Umbilical cord (tissue), 2 donors: ENCODE data around the gene ING3. TPM values are rescaled to one million over a fixed set of nuclear protein-coding genes. Genes with fewer than 3 reads are reported as not detected.
A peak's percentile ranks its signal among the peaks of the same experiment; 100 is the strongest.

Experiments used
- DNase-seq: peaks from one replicate; pipeline ENCODE4 v3.0.0-alpha.2; 2015; ENCODE audit warnings: low spot score
- total RNA-seq: library from RNA; depleted of rRNA; stranded (reverse); fragments of >200 nt; gene quantifications from one replicate; pipeline ENCODE4 v1.2.3, GENCODE V29; 2014; ENCODE audit warnings: low replicate concordance; ENCODE audit not compliant: insufficient read depth

Gene ING3
- total RNA-seq, 1 donor from 2014 or later: 44.1 TPM

DNA sequence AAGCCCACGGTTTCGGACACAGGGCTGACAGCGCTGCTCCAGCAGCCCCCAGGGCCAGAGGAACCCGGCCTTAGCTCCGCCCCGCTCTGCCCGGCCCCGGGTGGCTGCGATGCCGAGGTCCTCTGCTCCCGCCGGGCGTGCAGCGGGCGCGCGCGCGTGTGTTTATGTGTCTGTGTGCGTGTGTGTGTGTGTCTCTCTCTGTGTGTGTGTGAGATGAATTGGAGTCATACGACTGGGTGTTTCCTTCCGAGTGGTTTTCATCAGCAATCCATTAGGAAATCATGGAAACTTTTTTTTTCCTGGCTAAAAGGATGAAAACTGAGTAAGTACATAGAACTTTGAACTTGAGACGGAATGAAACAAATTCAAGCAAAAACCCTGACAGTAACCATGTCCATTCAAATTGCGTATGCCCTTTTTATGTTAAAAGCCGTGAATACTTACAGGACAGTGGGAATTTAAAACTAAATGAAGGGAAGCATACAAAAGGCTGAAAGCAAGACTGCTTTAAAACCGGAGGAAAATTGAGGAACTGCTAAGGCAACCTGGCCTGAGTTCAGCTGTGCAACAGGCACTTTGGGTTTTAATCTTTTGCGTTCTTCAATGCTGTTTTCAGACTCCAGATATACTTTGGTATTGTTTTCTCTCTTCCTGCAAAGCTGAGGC, 38.1 kb downstream of the ING3 start, which contains the start of gene CPED1:
Gene CPED1 (plus strand): TSS at position 121 of the 666 bp plus-strand sequence. CDS start 911 bp downstream, outside the sequence.
- DNase-seq: peak; percentile 93

DNA sequence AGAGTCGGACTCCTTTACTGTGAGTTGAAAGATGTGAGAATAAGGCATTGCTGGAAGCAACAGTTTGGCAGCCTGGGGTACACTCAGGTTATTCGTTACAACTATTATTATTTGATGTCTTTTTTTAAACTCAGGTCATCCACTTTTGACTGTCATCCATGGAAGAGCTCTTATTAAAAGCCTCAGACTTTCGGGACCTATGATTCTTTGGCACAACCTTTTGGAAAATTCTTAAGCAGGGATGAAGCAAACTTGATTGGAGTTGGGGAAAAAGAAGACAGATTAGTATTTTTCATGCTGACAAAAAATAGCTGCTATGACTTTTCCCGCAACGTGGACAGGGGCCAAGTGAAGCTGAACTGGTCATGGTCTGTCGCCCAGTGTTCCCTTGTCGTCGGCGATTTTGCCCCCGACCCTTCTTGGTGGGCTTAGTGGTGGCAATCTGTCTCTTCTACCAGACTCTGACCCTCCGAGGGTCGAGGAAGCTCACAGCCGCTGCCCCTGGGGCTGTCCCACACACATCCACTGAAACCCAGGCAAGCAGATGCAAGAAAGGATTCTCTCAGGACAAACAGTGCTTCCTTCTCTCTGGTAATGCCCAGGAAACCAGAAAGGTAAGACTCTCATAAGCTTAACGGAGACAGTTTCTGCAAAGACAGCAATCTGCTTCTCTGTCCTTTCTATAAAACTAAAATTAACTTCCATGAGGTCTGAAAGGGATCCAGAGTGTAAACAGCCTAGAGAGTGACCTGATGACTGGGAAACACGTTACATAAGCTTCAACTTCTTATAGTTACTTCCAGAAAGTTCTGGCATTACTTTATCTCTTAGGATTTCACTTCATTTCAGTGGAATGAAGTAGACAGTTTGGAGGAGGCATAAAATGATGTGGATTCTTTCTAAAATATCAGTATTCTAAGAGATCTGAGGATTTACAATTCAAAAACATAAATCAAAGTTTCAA, 39.0 kb downstream of the ING3 start:
- peak; percentile 67 for DNase-seq

DNA sequence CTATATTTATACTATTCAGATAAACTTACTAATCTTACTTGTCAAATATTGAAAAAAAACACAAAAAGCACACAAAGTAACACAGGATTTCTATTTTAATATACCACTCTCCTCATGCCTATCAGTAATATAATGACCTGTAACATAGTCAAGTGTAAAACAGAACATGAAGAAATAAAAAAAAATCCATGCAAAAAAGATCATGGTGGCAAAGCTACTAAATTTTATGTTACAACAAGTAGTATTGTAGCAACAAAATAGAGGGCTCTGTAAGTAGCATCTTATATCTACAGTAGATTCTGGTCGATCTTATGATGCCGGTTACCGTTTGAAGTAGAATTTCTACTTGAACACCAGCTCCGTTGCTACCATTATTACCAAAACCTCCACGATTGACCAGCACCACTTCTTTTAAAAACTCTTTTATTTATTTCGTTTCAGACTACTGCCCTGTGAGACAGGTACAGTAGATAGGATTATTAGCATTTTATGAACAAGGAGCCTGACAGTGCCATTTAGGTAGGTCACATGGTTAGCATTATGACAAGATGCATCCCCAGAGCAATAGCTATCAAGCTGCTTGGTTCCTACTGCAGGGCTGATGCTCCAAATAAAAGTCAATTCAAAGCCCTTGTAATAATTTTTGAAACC, 40.0 kb downstream of the ING3 start:
- DNase-seq: peak; percentile 49

DNA sequence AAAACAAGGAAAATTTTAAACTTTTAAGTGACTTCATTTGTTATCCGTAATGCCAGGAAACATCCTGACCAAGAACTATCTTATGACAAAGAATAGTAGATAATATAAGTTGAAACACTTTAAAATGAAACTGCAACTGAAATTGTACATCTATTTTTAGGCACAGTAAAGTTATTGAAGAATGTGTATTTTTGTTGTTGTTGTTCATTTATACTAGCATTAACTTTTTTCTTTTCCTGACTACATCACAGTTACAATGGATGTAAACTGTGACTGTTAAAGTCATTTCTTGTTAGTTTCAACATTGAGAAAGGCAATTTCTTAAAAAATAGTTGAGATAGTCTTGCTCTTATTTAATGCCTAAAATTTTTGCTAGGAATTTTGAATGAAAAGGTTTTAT, 40.6 kb downstream of the ING3 start:
- DNase-seq: no peak

DNA sequence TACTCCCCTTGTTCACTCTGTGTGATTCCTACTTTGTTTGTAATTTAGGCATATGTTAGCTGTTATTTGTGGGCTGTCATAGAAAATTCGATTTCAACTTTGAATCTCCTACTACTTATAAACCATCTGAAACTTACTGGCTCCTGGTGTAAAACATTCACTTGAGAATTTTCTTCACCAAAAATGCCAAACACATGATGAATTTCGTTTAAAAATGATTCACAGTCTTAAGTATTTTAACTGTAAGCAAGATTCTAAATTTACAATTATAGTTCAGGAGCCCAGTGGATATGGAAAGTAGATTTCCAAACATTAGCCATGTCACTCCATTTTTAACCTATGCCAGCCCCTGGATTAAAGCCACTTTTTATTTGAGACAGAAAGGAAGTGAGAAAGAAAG, 41.0 kb downstream of the ING3 start:
- DNase-seq: peak; percentile 43

DNA sequence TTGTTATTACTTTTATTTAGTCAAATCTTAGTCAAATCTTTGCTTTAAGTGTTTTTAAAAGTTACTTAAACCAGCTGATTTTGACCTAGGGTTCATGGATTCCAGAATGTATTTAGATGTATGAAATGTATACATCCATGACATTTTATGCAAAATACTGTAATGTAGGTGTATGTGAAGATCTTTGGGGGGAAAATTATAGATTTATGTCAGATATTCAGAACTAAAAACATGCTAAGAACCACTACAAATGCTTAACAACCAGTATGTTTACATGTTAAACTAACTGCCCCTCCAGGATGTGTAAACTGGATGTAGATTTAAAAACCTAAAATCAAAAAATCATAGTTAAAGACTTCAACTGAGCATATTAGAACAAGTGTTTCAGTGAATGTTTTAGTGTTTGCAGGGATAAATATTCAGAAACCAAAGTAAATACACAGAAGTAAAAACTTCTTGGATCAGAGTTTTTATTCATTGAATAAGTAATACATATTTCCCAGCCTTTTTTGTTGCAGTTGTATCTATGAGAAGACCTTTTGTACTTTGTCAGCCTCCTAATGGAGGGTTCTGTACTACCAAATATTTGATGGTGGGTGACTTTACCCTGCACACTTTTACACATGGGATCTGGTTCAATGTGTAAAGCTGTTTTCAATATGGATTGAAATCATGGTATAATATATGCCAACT, 41.8 kb downstream of the ING3 start:
- DNase-seq: no peak

DNA sequence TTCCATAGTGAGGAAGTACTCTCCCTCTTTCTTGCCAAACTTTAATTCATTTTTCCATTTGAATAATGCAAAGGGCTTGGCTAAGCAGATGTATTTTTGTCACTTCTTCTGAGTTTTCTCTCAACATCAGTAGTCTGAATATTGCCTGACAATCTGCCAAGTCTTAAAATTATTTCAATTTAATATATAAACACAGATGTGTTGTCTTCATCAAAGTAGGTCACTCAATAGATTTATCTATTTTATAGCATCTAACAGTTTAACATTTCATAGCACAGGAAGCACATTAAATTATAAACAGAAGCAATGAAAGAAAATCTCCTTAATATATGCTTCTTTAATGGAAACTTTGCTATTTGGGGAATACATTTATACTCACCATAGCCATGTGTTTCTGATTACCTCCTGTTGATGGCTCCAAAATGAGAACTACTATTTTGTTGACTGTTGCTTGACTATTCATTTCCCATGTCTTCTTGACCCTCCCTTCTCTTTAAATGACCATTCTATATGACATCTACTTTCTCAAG, 42.5 kb downstream of the ING3 start:
- DNase-seq: no peak

DNA sequence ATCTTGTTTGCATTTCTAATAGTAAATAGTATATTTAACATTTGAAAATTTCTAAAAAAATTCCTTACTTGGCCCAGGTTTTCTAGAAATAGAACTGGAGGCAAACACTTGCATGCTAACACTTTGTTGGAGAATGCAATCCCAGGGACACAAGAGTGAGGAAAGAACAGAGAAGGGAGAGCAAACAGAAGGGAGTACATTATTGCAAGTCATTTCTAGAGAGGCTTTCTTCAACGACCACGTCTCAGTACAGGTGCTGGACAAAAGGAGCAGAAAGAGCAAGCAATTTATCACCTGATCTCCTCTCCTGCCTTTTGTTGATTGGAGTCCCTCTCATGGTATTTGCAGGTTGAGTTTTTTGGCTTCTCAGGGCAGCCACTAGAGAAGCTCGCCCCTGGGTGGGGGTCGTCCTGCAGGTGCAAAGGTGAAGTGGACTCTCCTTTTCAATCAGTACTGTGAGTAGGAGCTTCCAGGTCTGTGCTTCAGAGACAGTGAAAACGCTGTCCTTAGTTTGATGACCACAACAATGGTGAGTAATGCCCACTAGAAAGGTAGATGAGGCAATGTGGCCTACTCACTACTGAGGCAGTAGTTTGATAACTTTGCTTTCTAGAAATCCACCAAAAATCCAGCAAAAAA, 43.1 kb downstream of the ING3 start:
- no peak for DNase-seq

DNA sequence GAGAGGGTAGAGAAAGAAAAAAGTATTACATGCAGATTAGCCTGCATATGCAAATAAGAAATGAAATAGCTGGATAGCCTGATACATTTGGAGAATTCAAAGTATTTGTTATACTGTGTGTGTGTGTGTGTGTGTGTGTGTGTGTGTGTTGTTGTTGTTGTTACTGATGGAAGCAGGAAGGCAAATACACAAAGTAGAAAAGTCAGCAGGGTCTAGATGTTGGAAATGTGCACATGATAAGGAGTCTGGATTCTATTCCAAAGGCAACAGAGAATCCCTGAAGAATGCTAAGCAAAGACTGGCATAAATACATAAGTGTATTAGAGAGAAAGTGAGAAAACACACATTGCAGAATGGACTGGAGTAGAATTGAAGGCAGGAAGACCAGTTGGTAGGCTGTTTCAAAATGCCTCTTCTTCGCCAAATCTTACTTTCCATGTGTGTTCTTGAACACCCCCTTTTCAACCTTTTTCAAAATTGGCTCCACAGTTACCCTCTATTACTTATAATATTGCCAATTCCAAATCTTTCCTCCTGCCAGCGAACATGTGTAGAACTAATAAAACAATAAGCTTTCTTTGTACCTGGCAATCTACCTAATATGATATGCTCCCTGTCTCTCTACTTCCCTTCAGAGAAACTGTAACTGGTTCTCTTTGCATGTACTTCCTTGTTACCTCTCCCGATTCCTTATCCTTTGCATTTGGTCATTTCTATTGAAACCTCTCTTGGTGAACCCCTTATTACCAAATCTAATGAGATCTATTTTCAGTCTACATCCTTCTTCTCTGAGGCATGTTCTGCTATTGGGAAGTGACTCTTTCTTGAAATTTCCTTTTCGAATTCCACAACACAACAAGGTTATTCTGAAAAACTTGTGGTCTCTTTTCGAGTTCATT, 44.2 kb downstream of the ING3 start:
- DNase-seq: no peak

DNA sequence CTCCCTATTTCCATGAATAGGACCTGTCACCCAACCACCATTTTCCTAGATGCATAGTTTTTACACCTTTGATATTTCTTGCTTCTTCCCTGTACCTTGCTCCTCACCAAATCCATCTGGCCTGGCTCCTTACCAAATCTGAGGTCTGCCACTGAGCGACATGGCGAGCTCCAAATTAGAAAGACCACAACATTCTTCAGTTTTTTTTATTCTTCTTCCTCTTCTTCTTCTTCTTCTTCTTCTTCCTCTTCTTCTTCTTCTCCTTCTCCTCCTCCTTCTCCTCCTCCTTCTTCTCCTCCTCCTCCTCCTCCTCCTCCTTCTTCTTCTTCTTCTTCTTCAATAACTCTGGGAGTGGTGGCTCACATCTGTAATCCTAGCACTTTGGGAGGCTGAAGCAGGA, 45.1 kb downstream of the ING3 start:
- no peak for DNase-seq

DNA sequence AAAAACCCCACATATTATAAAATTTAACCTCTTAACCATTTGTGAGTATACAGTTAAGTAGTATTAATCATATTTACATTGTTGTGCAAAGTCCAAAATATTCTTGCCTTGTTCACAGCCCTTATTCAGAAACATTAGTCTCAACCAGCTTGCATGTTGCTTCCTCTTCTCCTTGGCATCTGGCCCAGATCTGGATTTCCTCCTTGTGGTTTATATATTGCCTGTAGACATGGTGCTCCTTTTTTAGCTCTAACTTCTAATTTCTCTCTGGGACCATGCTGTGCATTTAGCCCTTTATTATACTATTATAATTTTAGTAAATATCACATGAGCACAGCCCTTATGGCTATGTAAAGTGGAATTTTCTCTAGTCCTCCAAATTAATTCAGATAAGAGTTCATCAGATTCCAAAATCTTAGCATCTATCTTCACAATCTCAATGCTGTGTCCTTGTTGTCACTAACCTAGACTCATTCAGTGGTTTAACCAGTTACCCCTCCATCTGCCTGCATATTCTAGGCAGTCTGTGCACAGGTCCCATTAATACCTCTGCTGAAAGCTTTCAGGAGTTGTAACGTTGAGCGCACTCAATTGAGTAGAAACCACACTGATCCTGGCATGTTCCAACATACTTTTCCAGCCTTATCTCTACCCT, 45.9 kb downstream of the ING3 start:
- peak; percentile 94 for DNase-seq

DNA sequence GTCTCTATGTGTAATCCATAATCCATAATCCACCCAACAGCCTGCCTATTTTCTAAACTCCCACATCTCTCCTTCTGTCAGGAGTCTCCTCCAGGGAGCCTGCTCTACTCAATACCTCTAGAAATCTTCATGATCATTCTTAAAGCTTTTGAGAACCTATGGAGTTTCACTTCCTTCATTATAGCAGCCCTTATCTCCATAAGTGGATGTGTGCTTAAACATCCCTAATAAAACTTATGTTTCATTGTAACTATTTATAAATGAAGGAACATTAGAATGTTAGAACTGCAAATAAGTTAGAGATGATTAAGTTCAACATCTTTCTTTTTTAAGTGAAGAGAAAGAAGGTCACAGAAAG, 46.4 kb downstream of the ING3 start:
- DNase-seq: no peak

DNA sequence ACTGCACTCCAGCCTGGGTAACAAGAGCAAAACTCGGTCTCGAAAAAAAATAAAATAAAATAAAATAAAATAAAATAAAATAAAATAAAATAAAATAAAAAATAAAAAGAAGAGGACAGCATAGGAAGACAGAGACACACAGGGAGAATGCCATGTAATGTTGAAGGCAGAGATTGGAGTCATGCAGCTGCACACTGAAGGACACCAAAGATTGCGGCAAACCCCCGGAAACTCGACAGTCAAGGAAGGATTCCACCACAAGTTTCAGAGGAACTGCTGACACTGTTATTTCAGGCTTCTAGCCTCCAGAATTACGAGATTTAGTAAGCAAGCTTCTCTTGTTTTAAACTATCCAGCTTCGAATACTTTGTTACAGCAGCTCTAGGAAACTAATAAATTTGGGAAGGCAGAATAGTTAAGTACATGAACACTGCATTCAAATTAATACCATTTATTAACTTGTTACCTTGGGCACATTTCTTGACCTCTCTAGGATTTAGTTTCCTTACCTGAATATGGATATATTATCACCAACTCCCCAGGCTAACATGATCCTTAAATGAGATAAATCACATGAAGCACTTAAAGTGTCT, 47.4 kb downstream of the ING3 start:
- DNase-seq: peak; percentile 74

DNA sequence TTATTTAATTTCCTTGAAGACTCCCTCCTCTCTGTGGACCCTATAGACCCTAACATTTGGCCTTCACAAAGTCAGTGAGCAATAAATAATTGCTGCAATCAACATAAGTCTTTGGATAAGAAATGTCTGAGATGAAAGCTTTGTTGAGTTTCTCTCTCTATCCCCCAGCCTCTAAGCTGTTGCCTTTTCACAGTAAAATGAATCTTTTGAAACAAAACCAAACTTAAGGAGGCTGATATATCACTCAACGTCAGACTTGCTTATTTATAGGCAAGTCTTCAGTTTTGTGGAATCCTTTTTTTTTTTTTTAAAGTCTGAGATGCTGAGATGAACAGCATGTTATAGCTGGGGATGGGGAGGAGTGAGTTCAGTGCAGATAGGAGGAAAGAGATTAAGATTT, 47.9 kb downstream of the ING3 start:
- peak; percentile 45 for DNase-seq

DNA sequence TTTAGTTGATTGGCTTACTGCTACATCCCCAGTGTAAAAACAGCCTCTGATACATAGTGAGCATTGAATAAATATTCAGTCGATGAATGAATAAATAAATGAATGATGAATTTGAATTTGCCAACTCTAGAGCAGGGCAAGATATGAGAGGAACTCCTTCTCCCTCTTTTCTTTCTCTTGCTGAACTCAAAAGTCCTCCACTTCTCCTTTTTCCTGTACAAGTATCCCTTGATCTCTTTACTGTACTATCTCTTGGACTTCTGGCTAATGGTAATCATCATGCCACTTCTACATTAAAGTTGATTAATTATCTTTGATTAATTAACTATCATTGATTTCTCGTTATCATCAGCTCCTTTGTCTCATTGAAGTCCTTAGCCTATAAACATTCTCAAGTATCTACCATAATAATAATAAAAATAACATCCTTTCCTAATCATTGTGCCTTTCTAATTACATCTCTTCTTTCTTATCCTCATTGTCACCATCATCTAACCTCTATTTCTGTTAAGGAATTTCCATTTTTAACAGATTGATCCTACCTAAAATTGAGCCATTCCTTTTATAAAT, 48.5 kb downstream of the ING3 start:
- DNase-seq: no peak

DNA sequence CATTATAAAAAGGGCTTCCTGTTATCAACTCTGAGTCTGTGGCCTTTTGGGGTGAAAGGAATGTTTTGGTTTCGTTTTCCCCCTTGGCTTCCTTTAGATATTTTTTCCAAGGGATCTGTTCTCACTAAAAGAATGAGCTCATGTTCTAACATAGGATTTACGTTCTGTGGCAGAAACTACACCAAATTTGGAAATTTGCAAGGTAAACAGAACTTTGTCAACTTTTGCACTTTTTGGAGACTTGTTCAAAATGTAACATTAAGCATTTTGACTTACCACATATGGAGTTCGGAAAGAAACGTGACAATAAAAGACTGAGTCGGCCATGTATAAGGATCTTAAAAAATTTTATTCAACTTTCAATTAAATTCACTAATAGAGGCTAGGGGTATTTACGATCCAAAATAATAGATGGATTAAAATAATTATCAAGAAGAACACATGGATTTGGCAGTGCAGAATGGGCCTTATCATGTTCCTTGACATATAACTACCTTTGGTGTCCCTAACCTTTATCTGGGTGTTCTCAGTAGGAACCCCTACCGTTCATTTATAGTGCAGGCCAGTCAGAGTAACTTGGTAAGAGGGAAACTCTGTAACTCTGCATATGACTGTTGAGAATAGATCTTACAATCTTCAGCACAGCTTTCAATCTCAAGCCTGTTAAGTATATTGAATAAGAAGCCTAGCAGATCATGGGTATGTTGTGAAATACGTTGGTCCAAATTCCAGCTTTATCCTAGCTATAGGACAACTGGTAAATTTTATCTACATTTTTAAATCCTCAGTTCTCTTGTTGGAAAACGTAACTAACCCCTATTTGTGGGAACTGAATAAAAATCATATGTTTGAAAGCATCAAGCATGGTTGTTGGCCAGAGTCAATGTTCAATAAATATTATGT, 49.8 kb downstream of the ING3 start:
- DNase-seq: peak; percentile 90

DNA sequence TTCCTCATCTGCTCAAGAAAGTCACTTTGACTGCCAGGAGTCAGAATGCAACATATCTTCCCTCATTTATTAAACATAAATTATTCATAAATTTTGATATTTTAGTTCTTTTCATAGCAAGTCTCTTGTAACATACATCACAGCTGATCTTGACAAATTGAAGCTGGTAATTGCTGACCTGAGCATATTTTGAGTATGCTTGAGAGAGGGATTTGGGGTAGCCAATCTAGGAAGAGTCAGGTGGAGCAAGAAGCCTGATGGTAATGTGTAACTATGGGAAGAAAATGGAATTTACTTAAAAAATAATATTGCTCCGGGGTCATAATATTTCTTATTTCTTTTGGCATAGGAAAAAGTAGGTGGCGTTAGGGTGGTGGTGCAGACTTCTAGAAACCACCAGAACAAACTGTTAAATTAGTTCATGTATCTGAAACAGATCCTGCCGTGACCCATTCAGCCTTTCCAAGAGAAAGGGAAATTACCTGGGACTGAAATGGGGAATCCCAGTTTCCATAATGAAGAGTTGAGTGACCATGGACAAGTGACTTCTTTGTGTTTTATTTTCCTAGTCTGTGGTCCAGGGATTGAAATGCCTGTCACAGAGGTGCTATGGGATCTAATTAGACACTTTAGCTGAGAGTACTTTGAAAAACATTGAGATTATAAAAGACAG, 50.8 kb downstream of the ING3 start:
- no peak for DNase-seq
